Transverse colon (tissue), 4 donors: ENCODE measurements around the gene MAPK12. TPM values are rescaled to one million over a fixed set of nuclear protein-coding genes. Genes with fewer than 3 reads are reported as not detected.

Source experiments
- DNase-seq: peaks from one replicate; pipeline ENCODE4 v3.0.0-alpha.2; 2019
- H3K27ac ChIP-seq, 4 donors: fragments of 200-600 bp; sonication (generic); 2 replicates each; pipeline ENCODE4 v1.5.1; 2016 to 2018; ENCODE audit warnings: inconsistent platforms in 4 of 4
- H3K27me3 ChIP-seq: fragments of 200-600 bp; sonication (generic); 2 replicates; pipeline ENCODE4 v1.5.1; 2017; ENCODE audit warnings: inconsistent platforms
- H3K36me3 ChIP-seq, 4 donors: fragments of 200-600 bp; sonication (generic); 2 replicates each; pipeline ENCODE4 v1.5.1; 2017 to 2019; ENCODE audit warnings: inconsistent platforms in 4 of 4
- H3K4me1 ChIP-seq, 4 donors: fragments of 200-600 bp; sonication (generic); 2 replicates each; pipeline ENCODE4 v1.5.1; 2017 to 2020; ENCODE audit warnings: inconsistent platforms in 4 of 4
- H3K4me3 ChIP-seq, 4 donors: fragments of 200-600 bp; sonication (generic); 1 replicate in 1 of 4; 2 replicates in 3 of 4; pipeline versions ENCODE4 v1.5.1 to v1.6.1; 2017 to 2019; ENCODE audit warnings: inconsistent platforms in 4 of 4
- H3K9me3 ChIP-seq, 2 donors: fragments of 200-600 bp; sonication (generic); 2 replicates each; pipeline ENCODE4 v1.5.1; 2017 to 2019; ENCODE audit warnings: inconsistent platforms in 2 of 2
- EP300 ChIP-seq: sonication (generic); formaldehyde crosslinking; IDR thresholded peaks from one replicate; pipeline ENCODE4 v1.6.1; 2017; ENCODE audit warnings: antibody characterized with exemption, low read depth
- POLR2A ChIP-seq: fragments of 450-650 bp; IDR thresholded peaks from one replicate; pipeline ENCODE4 v1.6.1; 2016; ENCODE audit warnings: antibody characterized with exemption, mild to moderate bottlenecking, moderate library complexity
- POLR2AphosphoS5 ChIP-seq, 3 donors: sonication (generic); formaldehyde crosslinking; IDR thresholded peaks; one replicate each; pipeline ENCODE4 v1.6.1; 2016; ENCODE audit warnings: antibody characterized with exemption in 3 of 3
- WGBS, 2 donors: methylation state at CpG; one replicate each; pipeline ENCODE4 v1.1.5; 2018; ENCODE audit warnings: low coverage in 1 of 2; 5-methylcytosine and 5-hydroxymethylcytosine counted together
- in situ Hi-C, 4 donors: fragments of 200-750 bp; cut with MboI; loops; one replicate each; pipeline versions ENCODE4 v1.15.0 to v1.15.1; 2017; ENCODE audit warnings: low sequenced_read_pairs in 3 of 4, low pct_ligation_motif_present in 1 of 4, low pct_unique_long_range_greater_than_20kb in 1 of 4
- intact Hi-C: fragments of 100-400 bp; cut with DNase I; formaldehyde crosslinking; loops from one replicate; pipeline ENCODE4 v1.15.1; 2023; ENCODE audit warnings: low total_unique reads
- total RNA-seq, 4 donors: library from RNA; depleted of rRNA; stranded (reverse); fragments of >200 nt; gene quantifications; one replicate each; pipeline ENCODE4 v1.1.0, GENCODE V29; 2016
- TF ChIP-seq, protein P1 (sequence below), 5 experiments: fragments of 200-600 bp in 3 of 5; fragments of 450-650 bp in 2 of 5; sonication (generic) in 3 of 5; IDR thresholded peaks; 1 replicate in 2 of 5; 2 replicates in 3 of 5; pipeline ENCODE4 v1.5.1; 2016 to 2017; ENCODE audit warnings: antibody characterized with exemption in 5 of 5, inconsistent platforms in 3 of 5, mild to moderate bottlenecking in 2 of 5, moderate library complexity in 1 of 5

MAPK12 gene
- total RNA-seq, 4 donors from 2014 or later, result 1.1 to 9.4 (median 3.3) TPM

GRCh38 chr22:50258361-50259292, 2.9 kb downstream of the MAPK12 start:
- in situ Hi-C loops (loop anchor here in 2 of 4 donors (10.0 kb wide), 1 partner anchor 66 kb away; the partner anchor contains the start of gene DENND6B (in 2 of the 2)), intact Hi-C loops (loop anchor here (10.0 kb wide), 1 partner anchor 216 kb away; the partner anchor contains the start of gene SBF1)
- H3K4me1 ChIP-seq, result peaks cover 0 to 17% (median 11%) of the 10 kb centered on the region in 4 donors
- H3K27ac ChIP-seq, result no peak overlapping the region
- no peaks in the 10 kb centered on the region for H3K36me3 ChIP-seq
- no peak overlapping the region for H3K4me3 ChIP-seq
- DNase-seq, result no peak
- H3K9me3 ChIP-seq, result no peaks in the 10 kb centered on the region
- 65 to 100% methylated on average over 1 to 24 of the region's 24 CpGs for WGBS, 2 donors
- TF ChIP-seq EP300, result no peak
- no peak for TF ChIP-seq POLR2AphosphoS5 (IDR thresholded peaks at IDR 0.05)
- no peak for TF ChIP-seq POLR2A
- TF ChIP-seq, protein P1, sequence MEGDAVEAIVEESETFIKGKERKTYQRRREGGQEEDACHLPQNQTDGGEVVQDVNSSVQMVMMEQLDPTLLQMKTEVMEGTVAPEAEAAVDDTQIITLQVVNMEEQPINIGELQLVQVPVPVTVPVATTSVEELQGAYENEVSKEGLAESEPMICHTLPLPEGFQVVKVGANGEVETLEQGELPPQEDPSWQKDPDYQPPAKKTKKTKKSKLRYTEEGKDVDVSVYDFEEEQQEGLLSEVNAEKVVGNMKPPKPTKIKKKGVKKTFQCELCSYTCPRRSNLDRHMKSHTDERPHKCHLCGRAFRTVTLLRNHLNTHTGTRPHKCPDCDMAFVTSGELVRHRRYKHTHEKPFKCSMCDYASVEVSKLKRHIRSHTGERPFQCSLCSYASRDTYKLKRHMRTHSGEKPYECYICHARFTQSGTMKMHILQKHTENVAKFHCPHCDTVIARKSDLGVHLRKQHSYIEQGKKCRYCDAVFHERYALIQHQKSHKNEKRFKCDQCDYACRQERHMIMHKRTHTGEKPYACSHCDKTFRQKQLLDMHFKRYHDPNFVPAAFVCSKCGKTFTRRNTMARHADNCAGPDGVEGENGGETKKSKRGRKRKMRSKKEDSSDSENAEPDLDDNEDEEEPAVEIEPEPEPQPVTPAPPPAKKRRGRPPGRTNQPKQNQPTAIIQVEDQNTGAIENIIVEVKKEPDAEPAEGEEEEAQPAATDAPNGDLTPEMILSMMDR (IDR thresholded peaks at IDR 0.05), result no peak
- H3K27me3 ChIP-seq, result peaks cover 64% of the 10 kb centered on the region

- intact Hi-C loops (loop anchor here (10.0 kb wide), 1 partner anchor 217 kb away; the partner anchor contains the start of gene SBF1), in situ Hi-C loops (loop anchor here in 2 of 4 donors (10.0 kb wide), 1 partner anchor 67 kb away; the partner anchor contains the start of gene DENND6B (in 2 of the 2))
- Histone ChIP-seq H3K4me1 (peaks cover 0 to 17% (median 11%) of the 10 kb centered on the region in 4 donors), H3K9me3 (no peaks in the 10 kb centered on the region), H3K27ac (no peak overlapping the region), H3K4me3 (no peak overlapping the region), H3K36me3 (no peaks in the 10 kb centered on the region), H3K27me3 (peaks cover 55% of the 10 kb centered on the region)
- WGBS, 2 donors, result 64% methylated on average over 30 of the region's 31 CpGs; no CpG with 5 or more reads in 1 of the 2 donors
- TF ChIP-seq POLR2AphosphoS5 (IDR thresholded peaks at IDR 0.05) (no peak), POLR2A (no peak), EP300 (no peak)
- TF ChIP-seq, protein P1 (IDR thresholded peaks at IDR 0.05), result no peak
- no peak for DNase-seq
These were observed 3.8 kb downstream of the MAPK12 start for GRCh38 chr22:50257451-50258360.

DNA sequence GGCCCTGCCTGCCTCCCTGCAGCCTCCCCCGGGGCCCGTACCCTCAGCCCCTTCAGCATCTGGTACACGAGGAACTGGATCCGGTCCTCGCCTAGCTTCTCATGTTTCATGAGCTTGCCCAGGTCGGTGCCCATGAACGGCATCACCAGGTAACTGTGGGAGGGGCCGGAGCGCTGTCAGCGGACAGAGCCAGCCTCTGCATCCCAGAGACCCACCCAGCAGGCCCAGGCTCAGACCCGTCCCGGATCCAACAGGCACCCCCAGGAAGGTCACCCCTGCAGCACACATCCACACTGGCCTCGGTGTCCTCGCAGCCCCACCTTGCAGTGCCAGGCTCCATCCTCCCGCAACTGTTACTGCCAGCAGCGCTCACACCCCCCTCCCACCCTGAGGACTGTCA, 4.4 kb downstream of the MAPK12 start:
- intact Hi-C loops, result loop anchor here (10.0 kb wide), 1 partner anchor 218 kb away; the partner anchor contains the start of gene SBF1
- no peak for DNase-seq

More for the DNA sequence above, 4.4 kb downstream of the MAPK12 start:
- peaks cover 48% of the 10 kb centered on the region for H3K27me3 ChIP-seq
- H3K9me3 ChIP-seq, result no peaks in the 10 kb centered on the region
- H3K36me3 ChIP-seq, result no peaks in the 10 kb centered on the region
- no peak overlapping the region for H3K27ac ChIP-seq
- peaks cover 0 to 14% (median 11%) of the 10 kb centered on the region in 4 donors for H3K4me1 ChIP-seq
- 64% methylated on average over 13 of the region's 16 CpGs; no CpG with 5 or more reads in 1 of the 2 donors for whole genome bisulfite sequencing, 2 donors
- no peak for TF ChIP-seq POLR2A
- TF ChIP-seq, protein P1 (IDR thresholded peaks at IDR 0.05), result no peak
- no peak for TF ChIP-seq EP300
- TF ChIP-seq POLR2AphosphoS5 (IDR thresholded peaks at IDR 0.05), result no peak
- no peak overlapping the region for H3K4me3 ChIP-seq
- in situ Hi-C loops, result loop anchor here in 2 of 4 donors (10.0 kb wide), 1 partner anchor 68 kb away; the partner anchor contains the start of gene DENND6B (in 2 of the 2)
